ENCODE measurements around the gene METTL9. TPM values are rescaled to one million over a fixed set of nuclear protein-coding genes. Genes with fewer than 3 reads are reported as not detected.
A peak's percentile ranks its signal among the peaks of the same experiment; 100 is the strongest.
"Not testable (repeated sequence)": the region's sequence is repeated elsewhere in the genome, so short reads cannot be mapped to it uniquely, and the experiment has no call there.

The METTL9 gene
- total and polyA plus RNA-seq, 12 donors = 35.7 to 398 (median 212) TPM

GRCh38 chr16:21554795-21555585 is 44.4 kb upstream of the METTL9 start:
- TF ChIP-seq, protein P1, sequence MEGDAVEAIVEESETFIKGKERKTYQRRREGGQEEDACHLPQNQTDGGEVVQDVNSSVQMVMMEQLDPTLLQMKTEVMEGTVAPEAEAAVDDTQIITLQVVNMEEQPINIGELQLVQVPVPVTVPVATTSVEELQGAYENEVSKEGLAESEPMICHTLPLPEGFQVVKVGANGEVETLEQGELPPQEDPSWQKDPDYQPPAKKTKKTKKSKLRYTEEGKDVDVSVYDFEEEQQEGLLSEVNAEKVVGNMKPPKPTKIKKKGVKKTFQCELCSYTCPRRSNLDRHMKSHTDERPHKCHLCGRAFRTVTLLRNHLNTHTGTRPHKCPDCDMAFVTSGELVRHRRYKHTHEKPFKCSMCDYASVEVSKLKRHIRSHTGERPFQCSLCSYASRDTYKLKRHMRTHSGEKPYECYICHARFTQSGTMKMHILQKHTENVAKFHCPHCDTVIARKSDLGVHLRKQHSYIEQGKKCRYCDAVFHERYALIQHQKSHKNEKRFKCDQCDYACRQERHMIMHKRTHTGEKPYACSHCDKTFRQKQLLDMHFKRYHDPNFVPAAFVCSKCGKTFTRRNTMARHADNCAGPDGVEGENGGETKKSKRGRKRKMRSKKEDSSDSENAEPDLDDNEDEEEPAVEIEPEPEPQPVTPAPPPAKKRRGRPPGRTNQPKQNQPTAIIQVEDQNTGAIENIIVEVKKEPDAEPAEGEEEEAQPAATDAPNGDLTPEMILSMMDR (IDR thresholded peaks at IDR 0.05) = peak; percentile 90 to 100 (median 97)
- no peak for TF ChIP-seq POLR2A (IDR thresholded peaks at IDR 0.05)
- Histone ChIP-seq H3K4me3 (peak overlapping the region in 1 of 4 donors; percentile 7), H3K4me1 (replicated peaks in 1 of 2) (no peaks in the 10 kb centered on the region), H3K36me3 (replicated peaks in 1 of 2) (no peaks in the 10 kb centered on the region), H3K27me3 (no peaks in the 10 kb centered on the region), H3K9me3 (replicated peaks in 1 of 3) (no peaks in the 10 kb centered on the region), H3K27ac (no peak overlapping the region)
- WGBS, 4 donors = 34 to 37% (median 36%) methylated on average over 41 of the region's 41 CpGs
- intact Hi-C loops (cut with DNase I) = no loop called here
- peak; percentile 76 to 96 (median 86) for DNase-seq

DNA sequence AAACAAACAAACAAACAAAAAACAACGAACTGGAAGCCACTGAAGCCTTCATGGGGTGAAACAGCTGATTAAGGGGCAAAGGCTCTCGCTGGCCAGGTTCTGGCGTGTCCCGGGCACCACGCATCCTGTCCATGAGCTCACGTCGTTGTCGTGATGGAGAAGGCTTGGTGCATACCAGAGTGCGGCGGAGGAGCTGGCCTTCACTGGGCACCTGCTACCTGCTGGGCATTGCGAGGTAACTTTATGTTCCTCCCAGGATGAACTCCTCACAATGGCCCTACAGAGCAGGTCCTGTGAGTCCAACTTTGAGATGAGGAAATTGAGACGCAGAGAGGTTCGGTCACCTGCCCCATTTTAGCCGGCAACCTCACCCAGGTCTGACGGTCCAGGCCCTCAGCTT is 43.8 kb upstream of the METTL9 start:
- DNase-seq = peak in 1 of 7 donors; percentile 65
- intact Hi-C loops (cut with DNase I); H3K27me3 ChIP-seq: not testable (repeated sequence)

DNA sequence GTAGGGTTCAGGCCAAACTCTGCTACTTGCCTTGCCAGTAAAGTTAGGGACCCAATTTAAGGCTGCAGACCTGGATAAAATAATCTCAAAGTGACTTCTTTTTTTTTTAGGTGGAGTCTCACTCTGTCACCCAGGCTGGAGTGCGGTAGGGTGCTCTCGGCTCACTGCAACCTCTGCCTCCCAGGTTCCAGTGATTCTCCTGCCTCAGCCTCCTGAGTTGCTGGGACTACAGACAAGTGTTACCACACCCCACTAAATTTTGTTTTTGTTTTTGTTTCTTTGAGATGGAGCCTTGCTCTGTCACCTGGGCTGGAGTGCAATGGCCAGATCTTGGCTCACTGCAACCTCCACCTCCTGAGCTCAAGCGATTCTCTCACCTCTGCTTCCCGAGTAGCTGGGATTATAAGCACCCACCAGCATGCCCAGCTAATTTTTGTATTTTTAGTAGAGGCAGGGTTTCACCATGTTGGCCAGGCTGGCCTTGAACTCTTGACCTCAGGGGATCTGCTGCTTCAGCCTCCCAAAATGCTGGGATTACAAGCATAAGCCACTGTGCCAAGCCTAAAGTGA is 43.3 kb upstream of the METTL9 start:
- H3K4me1 ChIP-seq (replicated peaks in 1 of 2); H3K36me3 ChIP-seq (replicated peaks in 1 of 2); H3K27ac ChIP-seq; intact Hi-C loops (cut with DNase I); H3K27me3 ChIP-seq; DNase-seq; H3K4me3 ChIP-seq; H3K9me3 ChIP-seq (replicated peaks in 1 of 3): not testable (repeated sequence)
- WGBS, 4 donors = 79 to 92% (median 87%) methylated on average over 4 of the region's 4 CpGs

More for the DNA sequence above, 43.8 kb upstream of the METTL9 start:
- H3K4me3 ChIP-seq; H3K36me3 ChIP-seq (replicated peaks in 1 of 2); H3K4me1 ChIP-seq (replicated peaks in 1 of 2); H3K9me3 ChIP-seq (replicated peaks in 1 of 3); H3K27ac ChIP-seq: not testable (repeated sequence)
- 83 to 90% (median 85%) methylated on average over 15 of the region's 15 CpGs for WGBS, 4 donors

DNA sequence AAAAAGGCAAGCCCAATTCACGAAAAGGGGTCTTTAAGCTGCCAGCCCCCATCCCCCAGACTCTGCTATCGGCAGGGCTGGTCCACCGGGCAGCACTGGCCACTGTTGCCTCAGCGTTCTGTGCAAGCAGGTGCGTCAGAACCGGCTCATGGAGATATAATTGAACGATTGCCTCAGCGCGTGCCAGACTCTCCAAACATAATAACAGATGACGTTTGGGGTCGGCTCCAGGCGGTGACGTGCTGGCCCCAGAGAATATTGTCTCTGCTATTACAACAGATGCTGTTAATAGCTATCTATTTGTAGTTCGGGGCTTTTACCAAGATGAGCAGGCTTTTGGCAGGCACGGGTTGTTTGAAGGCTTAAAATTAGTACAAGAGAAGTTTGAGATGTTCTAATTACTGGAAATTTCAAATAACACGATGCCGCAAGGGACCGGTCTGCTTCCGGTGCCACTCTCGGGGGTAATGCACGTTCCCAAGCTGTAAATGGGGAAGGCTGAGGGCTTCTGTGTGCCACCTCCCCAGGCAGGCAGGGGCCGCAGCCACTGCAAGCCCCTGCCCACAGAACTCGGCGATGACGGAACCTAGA is 42.6 kb upstream of the METTL9 start:
- H3K27me3 ChIP-seq; H3K4me1 ChIP-seq (replicated peaks in 1 of 2); H3K36me3 ChIP-seq (replicated peaks in 1 of 2); H3K9me3 ChIP-seq (replicated peaks in 1 of 3); H3K4me3 ChIP-seq; intact Hi-C loops (cut with DNase I): not testable (repeated sequence)
- DNase-seq = peak in 5 of 7 donors; percentile 8 to 95 (median 42)
- H3K27ac ChIP-seq = peak overlapping the region in 2 of 5 donors; percentile 9 to 44
- WGBS, 4 donors = 64 to 71% (median 69%) methylated on average over 23 to 25 of the region's 25 CpGs

DNA sequence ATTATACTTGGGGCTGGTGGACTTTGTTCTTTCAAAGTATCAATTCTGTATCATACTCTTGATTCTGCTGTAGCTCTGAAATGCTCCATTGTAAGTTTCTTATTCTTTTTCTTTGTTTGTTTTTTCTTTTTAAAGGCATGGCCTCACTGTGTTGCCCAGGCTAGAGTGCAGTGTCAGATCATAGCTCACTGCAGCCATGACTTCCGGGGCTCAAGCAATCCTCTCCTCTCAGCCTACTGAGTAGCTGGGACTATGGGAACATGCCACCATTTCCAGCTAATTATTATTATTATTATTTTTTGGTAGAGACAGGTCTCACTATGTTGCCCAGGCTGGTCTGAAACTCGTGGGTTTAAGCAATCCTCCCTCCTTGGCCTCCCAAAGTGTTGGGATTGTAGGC is 38.9 kb upstream of the METTL9 start:
- no peak for TF ChIP-seq POLR2A (IDR thresholded peaks at IDR 0.05)
- TF ChIP-seq, protein P1 (IDR thresholded peaks at IDR 0.05) = no peak
- intact Hi-C loops (cut with DNase I) = loop anchor here in 1 of 2 donors (10.0 kb wide), 2 partner anchors 56 to 376 kb away; no protein-coding TSS in a partner anchor
- 65 to 77% (median 72%) methylated on average over 2 of the region's 2 CpGs for WGBS, 4 donors
- no peak overlapping the region for H3K4me3 ChIP-seq
- peak in 1 of 7 donors; percentile 44 for DNase-seq
- H3K27ac ChIP-seq = no peak overlapping the region
- H3K9me3 ChIP-seq (replicated peaks in 1 of 3) = no peaks in the 10 kb centered on the region
- H3K36me3 ChIP-seq (replicated peaks in 1 of 2) = no peaks in the 10 kb centered on the region
- H3K4me1 ChIP-seq (replicated peaks in 1 of 2) = peaks cover 0 to 3% of the 10 kb centered on the region in 2 donors
- H3K27me3 ChIP-seq = no peaks in the 10 kb centered on the region
